Trophoblast cell (in vitro differentiated cells and primary cell): ENCODE results near the gene ACTL8.

Experiments used
- DNase-seq, 2 donors: peaks; one replicate each; pipeline ENCODE4 v3.0.0-alpha.2; 2016
- H2AFZ ChIP-seq: 2 replicates; pipeline ENCODE4 v1.6.1; 2013; ENCODE audit warnings: low read length, moderate library complexity, mild to moderate bottlenecking; ENCODE audit not compliant: insufficient read depth, poor library complexity
- H2AK5ac ChIP-seq: 2 replicates; pipeline ENCODE4 v1.6.1; 2013; ENCODE audit warnings: mild to moderate bottlenecking, low read length
- H2BK120ac ChIP-seq: 2 replicates; pipeline ENCODE4 v1.6.1; 2013; ENCODE audit warnings: low read length, mild to moderate bottlenecking, moderate library complexity; ENCODE audit not compliant: insufficient read depth, poor library complexity
- H2BK12ac ChIP-seq: 2 replicates; pipeline ENCODE4 v1.6.1; 2013; ENCODE audit warnings: mild to moderate bottlenecking, low read length, moderate library complexity
- H2BK5ac ChIP-seq: 2 replicates; pipeline ENCODE4 v1.6.1; 2013; ENCODE audit warnings: low read length, low read depth, moderate library complexity, mild to moderate bottlenecking; ENCODE audit not compliant: poor library complexity
- H3K14ac ChIP-seq: 2 replicates; pipeline ENCODE4 v1.6.1; 2013; ENCODE audit warnings: mild to moderate bottlenecking, low read length
- H3K18ac ChIP-seq: 2 replicates; pipeline ENCODE4 v1.6.1; 2013; ENCODE audit warnings: mild to moderate bottlenecking, low read length
- H3K23ac ChIP-seq: 2 replicates; pipeline ENCODE4 v1.6.1; 2013; ENCODE audit warnings: low read length
- H3K27ac ChIP-seq: 2 replicates; pipeline ENCODE4 v1.5.1; 2013; ENCODE audit warnings: low read depth, mild to moderate bottlenecking, inconsistent platforms, low read length, moderate library complexity
- H3K27me3 ChIP-seq: 2 replicates; pipeline ENCODE4 v1.6.1; 2013; ENCODE audit warnings: inconsistent platforms, mild to moderate bottlenecking, low read length, moderate library complexity; ENCODE audit not compliant: insufficient read depth
- H3K36me3 ChIP-seq, 2 experiments: 1 replicate in 1 of 2; 2 replicates in 1 of 2; pipeline ENCODE4 v1.6.1; 2013; ENCODE audit warnings: low read length in 2 of 2, mild to moderate bottlenecking in 2 of 2, moderate library complexity in 1 of 2; ENCODE audit not compliant: insufficient read depth in 2 of 2, control insufficient read depth in 1 of 2
- H3K4ac ChIP-seq: 2 replicates; pipeline ENCODE4 v1.6.1; 2013; ENCODE audit warnings: low read depth, mild to moderate bottlenecking, low read length, moderate library complexity
- H3K4me1 ChIP-seq, 2 experiments: 1 replicate in 1 of 2; 2 replicates in 1 of 2; pipeline ENCODE4 v1.6.1; 2013; ENCODE audit warnings: low read length in 2 of 2, mild to moderate bottlenecking in 2 of 2, moderate library complexity in 1 of 2; ENCODE audit not compliant: insufficient read depth in 2 of 2, control insufficient read depth in 1 of 2
- H3K4me2 ChIP-seq: 2 replicates; pipeline ENCODE4 v1.6.1; 2013; ENCODE audit warnings: inconsistent platforms, mild to moderate bottlenecking, low read length, moderate library complexity
- H3K4me3 ChIP-seq: 2 replicates; pipeline ENCODE4 v1.5.1; 2013; ENCODE audit warnings: mild to moderate bottlenecking, low read depth, low read length, inconsistent platforms
- H3K79me1 ChIP-seq: one replicate; pipeline ENCODE4 v1.6.1; 2013; ENCODE audit warnings: low read length
- H3K79me2 ChIP-seq: 2 replicates; pipeline ENCODE4 v1.6.1; 2013; ENCODE audit warnings: low read length, mild to moderate bottlenecking; ENCODE audit not compliant: control insufficient read depth, insufficient read depth, poor library complexity
- H3K9ac ChIP-seq: 2 replicates; pipeline ENCODE4 v1.6.1; 2013; ENCODE audit warnings: mild to moderate bottlenecking, low read length
- H3K9me3 ChIP-seq: 2 replicates; pipeline ENCODE4 v1.6.1; 2013; ENCODE audit warnings: low read depth, mild to moderate bottlenecking, control low read depth, inconsistent platforms, low read length; ENCODE audit not compliant: insufficient read depth
- H4K12ac ChIP-seq: 2 replicates; pipeline ENCODE4 v1.6.1; 2013; ENCODE audit warnings: low read depth, mild to moderate bottlenecking, low read length, moderate library complexity
- H4K8ac ChIP-seq: 2 replicates; pipeline ENCODE4 v1.6.1; 2013; ENCODE audit warnings: low read depth, mild to moderate bottlenecking, low read length, moderate library complexity
- H4K91ac ChIP-seq: one replicate; pipeline ENCODE4 v1.6.1; 2013; ENCODE audit warnings: low read depth, mild to moderate bottlenecking, low read length, moderate library complexity
- WGBS: extraction: QIAGEN DNeasy Blood & Tissue Kit; methylation state at CpG from one replicate; pipeline ENCODE4 v1.1.7; 2013; ENCODE audit warnings: missing lambda C conversion rate; ENCODE audit not compliant: insufficient read length, insufficient coverage; ENCODE audit errors: extremely low coverage; 5-methylcytosine and 5-hydroxymethylcytosine counted together

ACTL8 gene

DNA sequence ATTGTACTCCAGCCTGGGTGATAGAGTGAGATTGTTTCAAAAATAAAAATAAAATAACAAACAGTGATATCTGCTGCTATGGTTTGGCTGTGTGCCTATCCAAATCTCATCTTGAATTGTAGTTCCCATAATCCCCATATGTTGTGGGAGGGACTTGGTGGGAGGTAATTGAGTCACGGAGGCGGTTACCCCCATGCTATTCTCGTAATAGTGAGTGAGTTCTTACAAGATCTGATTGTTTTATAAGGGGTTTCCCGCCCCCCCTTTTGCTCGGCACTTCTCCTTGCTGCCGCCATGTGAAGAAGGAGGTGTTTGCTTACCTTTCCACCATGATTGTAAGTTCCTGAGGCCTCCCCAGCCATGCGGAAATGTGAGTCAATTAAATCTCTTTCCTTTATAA is 47.8 kb downstream of the ACTL8 start:
- no peak for DNase-seq
- H3K4me3 ChIP-seq: no peak overlapping the region
- no peak overlapping the region for H3K9ac ChIP-seq
- H2AFZ ChIP-seq: no peak overlapping the region
- no peak overlapping the region for H3K4ac ChIP-seq
- H2BK12ac ChIP-seq: no peak overlapping the region
- no peaks in the 10 kb centered on the region for H3K79me1 ChIP-seq
- H2BK120ac ChIP-seq: no peak overlapping the region
- H3K18ac ChIP-seq: no peak overlapping the region
- H3K79me2 ChIP-seq: no peaks in the 10 kb centered on the region
- H3K14ac ChIP-seq: no peak overlapping the region
- no peaks in the 10 kb centered on the region for H3K27me3 ChIP-seq
- H3K4me2 ChIP-seq: no peak overlapping the region
- H3K27ac ChIP-seq: no peak overlapping the region
- no peaks in the 10 kb centered on the region for H3K4me1 ChIP-seq
- WGBS: no CpG with 5 or more reads among the region's 7 CpGs
- H2AK5ac ChIP-seq: no peak overlapping the region
- no peak overlapping the region for H4K12ac ChIP-seq
- H2BK5ac ChIP-seq: no peak overlapping the region
- no peak overlapping the region for H4K8ac ChIP-seq
- no peaks in the 10 kb centered on the region for H3K36me3 ChIP-seq
- H4K91ac ChIP-seq: no peak overlapping the region
- no peak overlapping the region for H3K23ac ChIP-seq
- H3K9me3 ChIP-seq: no peaks in the 10 kb centered on the region

DNA sequence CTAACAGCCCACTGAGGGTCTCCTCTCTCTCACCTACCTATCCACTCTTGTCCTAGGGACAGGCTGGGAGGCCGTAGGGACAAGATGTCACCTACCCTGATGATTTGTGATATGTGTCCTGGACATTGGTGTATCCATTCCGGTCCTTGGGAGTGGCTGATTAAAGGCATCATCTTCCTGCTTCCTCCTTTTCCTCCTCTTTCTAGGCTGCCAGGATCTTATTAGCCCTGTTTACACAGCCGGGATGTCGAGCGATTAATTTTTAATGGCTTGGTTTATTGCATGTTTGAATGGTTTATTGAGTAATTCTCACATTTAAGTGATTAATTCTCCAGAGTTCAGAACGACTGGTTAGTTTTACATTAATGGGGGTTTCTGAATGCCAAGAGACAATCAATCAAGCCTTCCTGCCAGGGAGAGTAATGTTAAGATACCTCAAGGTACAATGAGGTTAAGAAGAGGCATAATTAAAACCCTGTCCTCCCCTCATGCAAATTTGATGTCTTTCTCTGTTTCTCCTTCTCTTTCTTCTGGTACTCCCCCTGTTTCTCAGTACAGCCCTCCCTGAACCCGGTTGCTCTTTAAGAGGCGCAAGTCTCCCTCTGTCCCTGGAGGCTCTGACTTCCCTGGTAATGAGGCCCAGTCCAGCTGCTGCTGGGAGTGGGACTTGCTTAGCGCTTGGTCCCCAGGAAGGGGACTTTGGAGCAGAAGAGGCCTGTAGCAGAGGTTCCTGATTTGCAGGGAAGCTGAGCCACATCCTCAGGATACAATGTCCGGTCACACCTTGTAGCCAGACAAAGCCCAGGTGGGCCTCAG is 50.9 kb downstream of the ACTL8 start:
- Histone ChIP-seq H3K4me1 (no peaks in the 10 kb centered on the region), H4K8ac (no peak overlapping the region), H3K9ac (no peak overlapping the region), H4K91ac (no peak overlapping the region), H2BK120ac (no peak overlapping the region), H3K36me3 (no peaks in the 10 kb centered on the region), H2AK5ac (no peak overlapping the region), H3K27ac (no peak overlapping the region), H2BK12ac (no peak overlapping the region), H3K18ac (no peak overlapping the region), H3K9me3 (no peaks in the 10 kb centered on the region), H3K79me2 (no peaks in the 10 kb centered on the region), H2BK5ac (no peak overlapping the region), H3K79me1 (no peaks in the 10 kb centered on the region), H3K23ac (no peak overlapping the region), H3K4me2 (no peak overlapping the region), H3K14ac (no peak overlapping the region), H2AFZ (no peak overlapping the region), H3K27me3 (no peaks in the 10 kb centered on the region), H3K4ac (no peak overlapping the region), H3K4me3 (no peak overlapping the region), H4K12ac (no peak overlapping the region)
- WGBS: no CpG with 5 or more reads among the region's 10 CpGs
- no peak for DNase-seq

DNA sequence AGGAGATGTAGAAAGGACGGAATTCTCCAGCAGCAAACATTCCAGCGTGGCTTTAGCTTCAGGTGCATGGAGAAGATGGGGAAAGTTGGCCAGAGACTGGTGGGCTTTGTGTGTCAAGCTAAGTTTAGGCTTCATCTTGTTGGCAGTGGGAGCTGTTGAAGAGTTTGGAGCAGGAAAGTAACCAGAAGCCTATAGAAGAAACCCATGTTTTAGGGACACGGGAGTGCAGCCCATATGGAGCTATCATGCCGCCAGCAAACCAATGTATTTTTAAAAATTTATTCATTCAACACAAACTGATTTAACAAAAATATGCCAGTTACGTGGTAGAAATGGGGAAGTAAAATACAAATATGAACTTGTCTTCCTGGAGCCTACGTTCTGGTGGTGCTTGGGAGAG is 53.7 kb downstream of the ACTL8 start:
- Histone ChIP-seq H3K4me3 (no peak overlapping the region), H3K4ac (no peak overlapping the region), H3K79me1 (no peaks in the 10 kb centered on the region), H3K23ac (no peak overlapping the region), H4K91ac (no peak overlapping the region), H3K36me3 (no peaks in the 10 kb centered on the region), H4K8ac (no peak overlapping the region), H3K9ac (no peak overlapping the region), H3K9me3 (no peaks in the 10 kb centered on the region), H4K12ac (no peak overlapping the region), H2BK12ac (no peak overlapping the region), H3K18ac (no peak overlapping the region), H2AK5ac (no peak overlapping the region), H3K14ac (no peak overlapping the region), H3K4me2 (no peak overlapping the region), H3K27me3 (no peaks in the 10 kb centered on the region), H3K27ac (no peak overlapping the region), H2AFZ (no peak overlapping the region), H2BK5ac (no peak overlapping the region), H2BK120ac (no peak overlapping the region), H3K4me1 (no peaks in the 10 kb centered on the region), H3K79me2 (no peaks in the 10 kb centered on the region)
- no peak for DNase-seq
- no CpG with 5 or more reads among the region's 6 CpGs for WGBS

DNA sequence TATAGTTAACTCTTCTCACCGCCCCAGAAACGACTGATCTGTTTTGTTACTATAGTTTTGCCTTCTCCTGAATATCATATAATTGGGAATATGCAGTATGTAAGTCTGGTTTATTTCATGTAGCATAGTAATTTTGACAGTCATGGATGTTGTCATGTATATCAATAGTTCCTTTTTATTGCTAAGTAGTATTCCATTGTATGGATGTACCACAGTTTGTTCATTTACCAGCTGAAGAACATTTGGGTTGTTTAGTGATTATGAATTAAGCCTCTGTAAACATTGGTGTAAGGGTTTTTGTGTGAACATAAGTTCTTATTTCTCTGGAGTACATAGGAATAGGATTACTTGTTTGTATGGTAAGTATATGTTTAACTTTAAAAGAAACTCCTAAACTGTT is 55.5 kb downstream of the ACTL8 start:
- no peak overlapping the region for H3K27ac ChIP-seq
- H3K18ac ChIP-seq: no peak overlapping the region
- no peak overlapping the region for H4K8ac ChIP-seq
- H3K36me3 ChIP-seq: no peaks in the 10 kb centered on the region
- no peak overlapping the region for H3K14ac ChIP-seq
- no peak overlapping the region for H3K23ac ChIP-seq
- H4K91ac ChIP-seq: no peak overlapping the region
- H4K12ac ChIP-seq: no peak overlapping the region
- H2AK5ac ChIP-seq: no peak overlapping the region
- no peak overlapping the region for H3K4me3 ChIP-seq
- H2BK12ac ChIP-seq: no peak overlapping the region
- H2BK120ac ChIP-seq: no peak overlapping the region
- WGBS: no CpG with 5 or more reads among the region's 2 CpGs
- no peaks in the 10 kb centered on the region for H3K79me2 ChIP-seq
- H3K9me3 ChIP-seq: no peaks in the 10 kb centered on the region
- H3K9ac ChIP-seq: no peak overlapping the region
- H3K4me1 ChIP-seq: no peaks in the 10 kb centered on the region
- no peak overlapping the region for H3K4me2 ChIP-seq
- no peak for DNase-seq
- no peak overlapping the region for H2BK5ac ChIP-seq
- no peaks in the 10 kb centered on the region for H3K79me1 ChIP-seq
- no peaks in the 10 kb centered on the region for H3K27me3 ChIP-seq
- no peak overlapping the region for H2AFZ ChIP-seq
- H3K4ac ChIP-seq: no peak overlapping the region
